GM21619 (cell line): ENCODE results near the gene HABP2.
A peak's percentile ranks its signal among the peaks of the same experiment; 100 is the strongest.

Experiments
- ATAC-seq: cut with Tn5 transposase; IDR thresholded peaks from one replicate; pipeline ENCODE4 v1.9.1; 2021; ENCODE audit not compliant: unreplicated experiment

HABP2 gene

GRCh38 chr10:113552701-113553100 is at the start of gene HABP2:
HABP2 (plus strand) TSS chr10:113553053; CDS start chr10:113553122, 69 bp downstream.
- ATAC-seq, result no peak

GRCh38 chr10:113503930-113504329 is 48.9 kb upstream of the HABP2 start:
- no peak for ATAC-seq

- no peak for ATAC-seq
Observed at GRCh38 chr10:113504423-113504822, 48.4 kb upstream of the HABP2 start.

- ATAC-seq, result no peak
Observed at GRCh38 chr10:113506476-113506875, 46.4 kb upstream of the HABP2 start.

- no peak for ATAC-seq
Observed at GRCh38 chr10:113511419-113511818, 41.4 kb upstream of the HABP2 start.

GRCh38 chr10:113515161-113515560 is 37.7 kb upstream of the HABP2 start:
- ATAC-seq, result no peak

- ATAC-seq, result no peak
Observed at GRCh38 chr10:113515601-113516000, 37.3 kb upstream of the HABP2 start.

- ATAC-seq, result no peak
Observed at GRCh38 chr10:113516061-113516460, 36.8 kb upstream of the HABP2 start.

GRCh38 chr10:113517165-113517900 is 35.5 kb upstream of the HABP2 start:
- no peak for ATAC-seq

- no peak for ATAC-seq
Observed at GRCh38 chr10:113517901-113518260, 35.0 kb upstream of the HABP2 start.

GRCh38 chr10:113518415-113518814 is 34.4 kb upstream of the HABP2 start:
- no peak for ATAC-seq

GRCh38 chr10:113518816-113519591 is 33.8 kb upstream of the HABP2 start:
- no peak for ATAC-seq

GRCh38 chr10:113519681-113520115 is 33.2 kb upstream of the HABP2 start:
- ATAC-seq, result no peak

GRCh38 chr10:113520261-113520660 is 32.6 kb upstream of the HABP2 start:
- no peak for ATAC-seq

- peak; percentile 76 for ATAC-seq
Observed at GRCh38 chr10:113520690-113521474, 32.0 kb upstream of the HABP2 start.

GRCh38 chr10:113521475-113521795 is 31.4 kb upstream of the HABP2 start:
- ATAC-seq, result peak; percentile 15

GRCh38 chr10:113522460-113522859 is 30.4 kb upstream of the HABP2 start:
- ATAC-seq, result no peak

- ATAC-seq, result no peak
Observed at GRCh38 chr10:113523071-113523470, 29.8 kb upstream of the HABP2 start.

- ATAC-seq, result no peak
Observed at GRCh38 chr10:113523628-113524027, 29.2 kb upstream of the HABP2 start.

GRCh38 chr10:113524120-113524519 is 28.7 kb upstream of the HABP2 start:
- ATAC-seq, result no peak
